Mucosa of rectum (tissue), 2 donors: ENCODE measurements around the gene THOC3.
"Not testable (repeated sequence)": the region's sequence is repeated elsewhere in the genome, so short reads cannot be mapped to it uniquely, and the experiment has no call there.

Experiments
- H3K27ac ChIP-seq, 2 donors: one replicate each; pipeline ENCODE4 v1.7.0; 2013; ENCODE audit warnings: inconsistent platforms in 2 of 2, low read depth in 2 of 2, low read length in 2 of 2
- H3K27me3 ChIP-seq, 2 donors: one replicate each; pipeline ENCODE4 v1.7.0; 2013; ENCODE audit warnings: low read length in 2 of 2; ENCODE audit not compliant: control insufficient read depth in 2 of 2, insufficient read depth in 2 of 2
- H3K36me3 ChIP-seq, 2 donors: one replicate each; pipeline ENCODE4 v1.7.0; 2013; ENCODE audit warnings: low read length in 2 of 2; ENCODE audit not compliant: control insufficient read depth in 2 of 2, insufficient read depth in 2 of 2
- H3K4me1 ChIP-seq, 2 donors: one replicate each; pipeline ENCODE4 v1.7.0; 2013; ENCODE audit warnings: low read length in 2 of 2, mild to moderate bottlenecking in 1 of 2; ENCODE audit not compliant: control insufficient read depth in 2 of 2, insufficient read depth in 2 of 2
- H3K4me3 ChIP-seq, 2 donors: one replicate each; pipeline ENCODE4 v1.7.0; 2013; ENCODE audit warnings: low read length in 2 of 2
- H3K9ac ChIP-seq, 2 donors: one replicate each; pipeline ENCODE4 v1.7.0; 2013; ENCODE audit warnings: low read length in 2 of 2, low read depth in 1 of 2, mild to moderate bottlenecking in 1 of 2
- H3K9me3 ChIP-seq, 2 donors: one replicate each; pipeline ENCODE4 v1.7.0; 2013; ENCODE audit warnings: low read length in 2 of 2; ENCODE audit not compliant: control insufficient read depth in 2 of 2
- donor health status: healthy.
- donor health status: Normal muscosa, but diverticular disease.

THOC3 gene

DNA sequence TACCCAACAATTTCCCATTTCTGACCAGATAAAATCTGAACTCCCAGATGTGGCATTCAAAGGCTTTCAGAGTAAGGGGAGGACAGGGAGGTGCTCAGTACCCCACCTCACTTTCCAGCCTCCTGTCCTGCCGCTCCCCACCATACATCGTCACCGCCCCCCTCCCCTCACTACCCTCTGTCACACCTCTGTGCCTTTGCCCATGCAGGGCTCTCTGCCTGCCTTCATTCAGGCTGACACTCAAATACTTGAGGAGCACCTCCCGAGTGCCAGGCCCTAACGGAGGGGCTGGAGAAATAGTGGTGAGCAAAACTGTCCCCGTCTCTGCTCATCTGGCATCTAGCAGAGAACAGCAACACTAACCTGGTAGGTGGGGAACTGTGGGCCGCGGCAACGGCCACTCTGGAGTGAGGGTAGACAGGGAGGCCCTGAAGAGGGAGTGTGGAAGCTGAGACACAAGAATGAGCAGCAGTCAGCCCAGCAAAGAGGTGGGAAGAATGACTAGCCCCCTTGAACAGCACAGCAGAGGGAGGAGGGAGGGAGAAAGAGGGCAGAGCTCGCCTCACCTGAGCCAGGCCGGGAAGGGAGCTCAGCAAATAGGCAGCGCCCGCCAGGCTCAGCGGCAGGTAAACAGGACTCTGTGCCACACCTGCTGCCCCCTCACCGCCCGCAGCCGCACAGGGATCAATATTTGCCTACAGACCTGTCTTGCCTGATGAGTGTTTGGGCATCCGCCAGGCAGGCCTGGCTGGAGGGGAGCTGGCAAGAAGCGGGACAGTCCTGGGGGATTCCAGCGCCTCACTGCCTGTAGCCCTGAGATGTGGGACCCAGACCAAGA is 54.1 kb downstream of the THOC3 start:
- not testable (repeated sequence) for H3K9me3 ChIP-seq, H3K9ac ChIP-seq, H3K27me3 ChIP-seq, H3K36me3 ChIP-seq, H3K4me3 ChIP-seq, H3K4me1 ChIP-seq
- H3K27ac ChIP-seq: peak overlapping the region in 1 of 2 donors; percentile 57

DNA sequence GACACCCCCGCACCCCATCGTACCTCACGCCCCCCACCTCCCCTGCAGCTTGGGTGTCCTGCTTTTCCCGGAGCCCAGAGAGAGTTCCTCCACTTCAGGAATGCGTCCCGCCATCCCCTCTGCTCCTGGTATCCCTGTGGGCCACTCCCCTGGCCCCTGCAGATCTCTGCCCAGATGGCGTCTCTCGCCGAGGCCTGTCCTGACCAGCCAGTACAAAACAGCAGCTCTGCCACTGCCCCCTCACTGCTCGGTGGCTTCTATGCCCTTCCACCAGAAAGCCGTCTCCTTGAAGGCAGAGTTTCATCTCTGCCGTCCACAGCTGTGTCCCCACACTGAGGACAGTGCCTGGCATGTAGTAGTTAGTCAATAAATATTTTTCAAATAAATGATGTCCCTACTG is 58.0 kb downstream of the THOC3 start:
- not testable (repeated sequence) for H3K36me3 ChIP-seq, H3K27ac ChIP-seq, H3K27me3 ChIP-seq, H3K9me3 ChIP-seq, H3K4me1 ChIP-seq, H3K4me3 ChIP-seq, H3K9ac ChIP-seq
